SK-N-SH (cell line): ENCODE results near the gene ADAMTSL1. TPM values are rescaled to one million over a fixed set of nuclear protein-coding genes. Genes with fewer than 3 reads are reported as not detected.

ENCODE experiments used
- CTCF ChIA-PET: fragments of 300-600, 350-600 bp; formaldehyde crosslinking; extraction: SDS; loops from one replicate; lab custom pipeline; 2021; lab: Yijun Ruan, JAX
- POLR2A ChIA-PET: fragments of 350-600 bp; sonication (Branson Sonifier 250); formaldehyde crosslinking; extraction: SDS; loops from one replicate; lab custom pipeline; 2020; ENCODE audit warnings: antibody characterized with exemption, inconsistent platforms; lab: Yijun Ruan, JAX
- DNase-seq: peaks from one replicate; pipeline ENCODE4 v3.0.0; 2012
- H2AFZ ChIP-seq: fragments of 200-600 bp; sonication (generic); 2 replicates; pipeline ENCODE4 v1.8.1; 2016; ENCODE audit warnings: antibody characterized with exemption, mild to moderate bottlenecking, low read depth
- H3F3A ChIP-seq: fragments of 200-600 bp; sonication (generic); replicated peaks from 2 replicates; pipeline ENCODE3; 2016; ENCODE audit warnings: antibody characterized with exemption, mild to moderate bottlenecking; ENCODE audit not compliant: insufficient read depth
- H3K27ac ChIP-seq, 2 experiments: fragments of 200-500 bp in 1 of 2; fragments of 200-600 bp in 1 of 2; sonication (Bioruptor generic) in 1 of 2; sonication (generic), shearing (Covaris generic) in 1 of 2; 2 replicates each; pipeline versions ENCODE4 v1.5.1 to v1.6.1; 2014 to 2016; ENCODE audit warnings: low read depth in 2 of 2, inconsistent platforms in 1 of 2, low read length in 1 of 2, mild to moderate bottlenecking in 1 of 2, mixed read lengths in 1 of 2
- H3K27me3 ChIP-seq: fragments of 200-600 bp; sonication (generic), shearing (Covaris generic); 2 replicates; pipeline ENCODE4 v1.6.1; 2016; ENCODE audit warnings: mixed run types; ENCODE audit not compliant: insufficient read depth
- H3K36me3 ChIP-seq, 2 experiments: fragments of 200-500 bp in 1 of 2; fragments of 200-600 bp in 1 of 2; sonication (Bioruptor generic) in 1 of 2; sonication (generic) in 1 of 2; replicated peaks in 1 of 2; 2 replicates each; pipeline versions ENCODE3 to v1.5.1; 2014 to 2016; ENCODE audit warnings: low read length in 1 of 2, mild to moderate bottlenecking in 1 of 2; ENCODE audit not compliant: insufficient read depth in 2 of 2, control insufficient read depth in 1 of 2
- H3K4me1 ChIP-seq, 2 experiments: fragments of 200-500 bp in 1 of 2; fragments of 200-600 bp in 1 of 2; sonication (Bioruptor generic) in 1 of 2; sonication (generic), shearing (Covaris generic) in 1 of 2; 2 replicates each; pipeline versions ENCODE4 v1.5.1 to v1.6.1; 2014 to 2016; ENCODE audit warnings: low read depth in 1 of 2, low read length in 1 of 2, mixed run types in 1 of 2; ENCODE audit not compliant: insufficient read depth in 2 of 2, control insufficient read depth in 1 of 2
- H3K4me2 ChIP-seq: fragments of 200-600 bp; sonication (generic), shearing (Covaris generic); 2 replicates; pipeline ENCODE4 v1.6.1; 2017; ENCODE audit warnings: mixed run types
- H3K4me3 ChIP-seq, 2 experiments: fragments of 200-500 bp in 1 of 2; fragments of 200-600 bp in 1 of 2; sonication (Bioruptor generic) in 1 of 2; sonication (generic), shearing (Covaris generic) in 1 of 2; 2 replicates each; pipeline versions ENCODE4 v1.5.1 to v1.8.1; 2014 to 2016; ENCODE audit warnings: low read depth in 2 of 2, inconsistent platforms in 1 of 2, low read length in 1 of 2, mild to moderate bottlenecking in 1 of 2, mixed read lengths in 1 of 2, moderate library complexity in 1 of 2
- H3K79me2 ChIP-seq: fragments of 200-600 bp; sonication (generic); 2 replicates; pipeline ENCODE4 v1.8.1; 2017; ENCODE audit warnings: mild to moderate bottlenecking; ENCODE audit not compliant: insufficient read depth
- H3K9ac ChIP-seq: fragments of 200-600 bp; sonication (generic); 2 replicates; pipeline ENCODE4 v1.6.1; 2017; ENCODE audit warnings: mixed run types
- H3K9me2 ChIP-seq: fragments of 200-600 bp; sonication (generic); 2 replicates; pipeline ENCODE4 v1.6.1; 2017; ENCODE audit warnings: mixed run types
- H3K9me3 ChIP-seq: fragments of 200-600 bp; sonication (generic); 2 replicates; pipeline ENCODE4 v1.6.1; 2017; ENCODE audit warnings: mixed run types, mild to moderate bottlenecking, moderate library complexity
- H4K20me1 ChIP-seq: fragments of 200-600 bp; sonication (generic); 2 replicates; pipeline ENCODE4 v1.6.1; 2017; ENCODE audit warnings: mild to moderate bottlenecking, mixed run types; ENCODE audit not compliant: insufficient read depth
- CTCF ChIP-seq: fragments of 200-600 bp; sonication (generic); IDR thresholded peaks from 2 replicates; pipeline ENCODE4 v1.6.1; 2017; ENCODE audit warnings: antibody characterized with exemption, mild to moderate bottlenecking, moderate library complexity
- EP300 ChIP-seq, 2 experiments: IDR thresholded peaks; 2 replicates each; pipeline versions ENCODE4 v1.4.0 to v1.6.1; 2012; ENCODE audit warnings: borderline replicate concordance in 1 of 2, low read depth in 1 of 2, low read length in 1 of 2
- GABPA ChIP-seq: IDR thresholded peaks from 2 replicates; pipeline ENCODE4 v1.4.0; 2012; ENCODE audit warnings: low read depth, mild to moderate bottlenecking
- JUND ChIP-seq: IDR thresholded peaks from 2 replicates; pipeline ENCODE4 v1.4.0; 2012
- MEF2A ChIP-seq: IDR thresholded peaks from 2 replicates; pipeline ENCODE4 v1.4.0; 2012; ENCODE audit warnings: low read depth, borderline replicate concordance
- RXRA ChIP-seq: IDR thresholded peaks from 2 replicates; pipeline ENCODE4 v1.4.0; 2012; ENCODE audit warnings: low read depth, mild to moderate bottlenecking, borderline replicate concordance
- SIN3A ChIP-seq: IDR thresholded peaks from 2 replicates; pipeline ENCODE4 v1.6.1; 2012; ENCODE audit warnings: low read depth, mild to moderate bottlenecking, low read length, moderate library complexity, borderline replicate concordance
- SMC3 ChIP-seq: IDR thresholded peaks from 2 replicates; pipeline ENCODE4 v1.6.1; 2012; ENCODE audit warnings: low read depth, low read length, improper control_type of control experiment
- TCF12 ChIP-seq: IDR thresholded peaks from 2 replicates; pipeline ENCODE4 v1.4.0; 2012
- TEAD4 ChIP-seq: IDR thresholded peaks from 2 replicates; pipeline ENCODE4 v1.4.0; 2012; ENCODE audit warnings: mild to moderate bottlenecking, borderline replicate concordance; ENCODE audit not compliant: insufficient read depth
- ZBTB33 ChIP-seq: IDR thresholded peaks from 2 replicates; pipeline ENCODE4 v1.4.0; 2012; ENCODE audit warnings: low read depth, borderline replicate concordance
- WGBS: methylation state at CpG from one replicate; pipeline ENCODE4 v1.1.6; 2017; ENCODE audit warnings: low lambda C conversion rate; 5-methylcytosine and 5-hydroxymethylcytosine counted together
- polyA plus RNA-seq, 3 experiments: library from polyadenylated mRNA; depleted of rRNA; stranded (reverse); fragments of >200 nt; gene quantifications; 2 replicates each; pipeline ENCODE4 v1.2.3, GENCODE V29; 2012
- TF ChIP-seq, protein P1 (sequence below): fragments of 150-350 bp; IDR thresholded peaks from 2 replicates; pipeline ENCODE4 v1.6.1; 2016; ENCODE audit warnings: mild to moderate bottlenecking, low read depth, low read length
- TF ChIP-seq, protein P2 (sequence below): IDR thresholded peaks from 2 replicates; pipeline ENCODE4; 2012

Gene ADAMTSL1
- polyA plus RNA-seq, 1 of the 3 experiments (the other 2 are of a cell fraction) = 114 TPM

GRCh38 chr9:18881758-18882157, 407.8 kb downstream of the ADAMTSL1 start:
- Histone ChIP-seq H3K4me3 (no peak overlapping the region), H3K27me3 (no peaks in the 10 kb centered on the region), H3K9me3 (no peaks in the 10 kb centered on the region), H3K36me3 (peaks cover 0 to 56% of the 10 kb centered on the region in 2 experiments), H3K4me2 (no peak overlapping the region), H4K20me1 (no peaks in the 10 kb centered on the region; the same call in 1 of the 2 replicates), H3K9me2 (no peaks in the 10 kb centered on the region), H3F3A (peaks cover 7% of the 10 kb centered on the region), H3K27ac (no peak overlapping the region), H2AFZ (no peak overlapping the region), H3K4me1 (no peaks in the 10 kb centered on the region; a peak in 1 of 4 replicates), H3K79me2 (peaks cover 10% of the 10 kb centered on the region; the same call in 1 of the 2 replicates), H3K9ac (no peak overlapping the region)
- CTCF ChIA-PET = no interaction called here
- no peak for TF ChIP-seq TEAD4
- no peak for TF ChIP-seq MEF2A
- TF ChIP-seq TCF12 = no peak
- TF ChIP-seq RXRA = no peak
- no peak for TF ChIP-seq CTCF
- no peak for TF ChIP-seq JUND
- TF ChIP-seq, protein P1, sequence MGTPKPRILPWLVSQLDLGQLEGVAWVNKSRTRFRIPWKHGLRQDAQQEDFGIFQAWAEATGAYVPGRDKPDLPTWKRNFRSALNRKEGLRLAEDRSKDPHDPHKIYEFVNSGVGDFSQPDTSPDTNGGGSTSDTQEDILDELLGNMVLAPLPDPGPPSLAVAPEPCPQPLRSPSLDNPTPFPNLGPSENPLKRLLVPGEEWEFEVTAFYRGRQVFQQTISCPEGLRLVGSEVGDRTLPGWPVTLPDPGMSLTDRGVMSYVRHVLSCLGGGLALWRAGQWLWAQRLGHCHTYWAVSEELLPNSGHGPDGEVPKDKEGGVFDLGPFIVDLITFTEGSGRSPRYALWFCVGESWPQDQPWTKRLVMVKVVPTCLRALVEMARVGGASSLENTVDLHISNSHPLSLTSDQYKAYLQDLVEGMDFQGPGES = no peak
- TF ChIP-seq, protein P2, sequence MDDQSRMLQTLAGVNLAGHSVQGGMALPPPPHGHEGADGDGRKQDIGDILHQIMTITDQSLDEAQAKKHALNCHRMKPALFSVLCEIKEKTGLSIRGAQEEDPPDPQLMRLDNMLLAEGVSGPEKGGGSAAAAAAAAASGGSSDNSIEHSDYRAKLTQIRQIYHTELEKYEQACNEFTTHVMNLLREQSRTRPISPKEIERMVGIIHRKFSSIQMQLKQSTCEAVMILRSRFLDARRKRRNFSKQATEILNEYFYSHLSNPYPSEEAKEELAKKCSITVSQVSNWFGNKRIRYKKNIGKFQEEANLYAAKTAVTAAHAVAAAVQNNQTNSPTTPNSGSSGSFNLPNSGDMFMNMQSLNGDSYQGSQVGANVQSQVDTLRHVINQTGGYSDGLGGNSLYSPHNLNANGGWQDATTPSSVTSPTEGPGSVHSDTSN = no peak
- TF ChIP-seq GABPA = no peak
- TF ChIP-seq ZBTB33 = no peak
- TF ChIP-seq SMC3 = no peak
- TF ChIP-seq SIN3A = no peak
- no peak for TF ChIP-seq EP300 (IDR thresholded peaks at IDR 0.05; ENCODE audit: borderline replicate concordance in 1 of 2, low read depth in 1 of 2, low read length in 1 of 2)
- POLR2A ChIA-PET = no interaction called here
- 60% methylated on average over 2 of the region's 2 CpGs for WGBS
- DNase-seq = no peak
